ENCODE measurements around the gene FRMD6.

DNA sequence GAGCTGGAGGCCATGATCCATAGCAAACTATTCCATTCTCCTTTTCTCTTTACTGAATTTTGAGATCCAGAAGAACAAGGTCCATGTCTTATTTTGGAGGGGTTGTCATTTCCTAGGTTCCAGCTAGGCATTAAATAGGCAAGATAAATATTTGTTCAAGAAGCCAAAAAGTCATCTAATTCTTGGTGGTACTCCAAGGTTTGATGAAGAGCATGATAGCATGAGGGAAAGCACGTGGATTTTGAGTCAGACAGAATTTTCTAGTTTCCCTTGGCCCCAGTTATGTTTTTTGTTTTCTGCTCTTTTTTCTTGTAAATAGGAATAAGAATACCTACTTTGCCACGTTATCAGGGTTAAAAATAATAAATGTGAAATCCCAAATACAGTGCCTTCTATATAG lies 25.5 kb upstream of the FRMD6 start:
- TF ChIP-seq, protein P1, sequence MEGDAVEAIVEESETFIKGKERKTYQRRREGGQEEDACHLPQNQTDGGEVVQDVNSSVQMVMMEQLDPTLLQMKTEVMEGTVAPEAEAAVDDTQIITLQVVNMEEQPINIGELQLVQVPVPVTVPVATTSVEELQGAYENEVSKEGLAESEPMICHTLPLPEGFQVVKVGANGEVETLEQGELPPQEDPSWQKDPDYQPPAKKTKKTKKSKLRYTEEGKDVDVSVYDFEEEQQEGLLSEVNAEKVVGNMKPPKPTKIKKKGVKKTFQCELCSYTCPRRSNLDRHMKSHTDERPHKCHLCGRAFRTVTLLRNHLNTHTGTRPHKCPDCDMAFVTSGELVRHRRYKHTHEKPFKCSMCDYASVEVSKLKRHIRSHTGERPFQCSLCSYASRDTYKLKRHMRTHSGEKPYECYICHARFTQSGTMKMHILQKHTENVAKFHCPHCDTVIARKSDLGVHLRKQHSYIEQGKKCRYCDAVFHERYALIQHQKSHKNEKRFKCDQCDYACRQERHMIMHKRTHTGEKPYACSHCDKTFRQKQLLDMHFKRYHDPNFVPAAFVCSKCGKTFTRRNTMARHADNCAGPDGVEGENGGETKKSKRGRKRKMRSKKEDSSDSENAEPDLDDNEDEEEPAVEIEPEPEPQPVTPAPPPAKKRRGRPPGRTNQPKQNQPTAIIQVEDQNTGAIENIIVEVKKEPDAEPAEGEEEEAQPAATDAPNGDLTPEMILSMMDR (IDR thresholded peaks at IDR 0.05): no peak
- no peak for TF ChIP-seq EZH2phosphoT487 (IDR thresholded peaks at IDR 0.05)

Data from neural progenitor cell (in vitro differentiated cells).